A673 (cell line): ENCODE measurements around the gene LRRC17. TPM values are rescaled to one million over a fixed set of nuclear protein-coding genes. Genes with fewer than 3 reads are reported as not detected.

ENCODE experiments used
- BruUV-seq: library from RNA; stranded (reverse); fragments of 400-500 nt; replicated peaks from 2 replicates; lab custom pipeline; 2021; lab: Mats Ljungman, UMichigan
- CTCF ChIA-PET: fragments of 300-600 bp; sonication (Branson Sonifier 250); formaldehyde crosslinking; loops from one replicate; lab custom pipeline; 2022; ENCODE audit warnings: antibody characterized with exemption; lab: Charles Lee
- POLR2A ChIA-PET: fragments of 300-600 bp; sonication (Branson Sonifier 250); formaldehyde crosslinking; loops from one replicate; lab custom pipeline; 2022; ENCODE audit warnings: antibody characterized with exemption; ENCODE audit not compliant: low non-redundant PET; lab: Charles Lee
- DNase-seq: peaks from one replicate; pipeline ENCODE4 v3.0.0-alpha.2; 2015; ENCODE audit warnings: low spot score
- H3K27ac ChIP-seq: fragments of 200-600 bp; sonication (generic); 2 replicates; pipeline ENCODE4 v1.5.1; 2016; ENCODE audit warnings: mixed run types, low read depth, mild to moderate bottlenecking, mixed read lengths, antibody characterized with exemption, low read length; ENCODE audit not compliant: poor library complexity, severe bottlenecking
- H3K27me3 ChIP-seq: fragments of 200-600 bp; sonication (generic); replicated peaks from 2 replicates; pipeline ENCODE4 v1.6.1; 2017; ENCODE audit warnings: mixed run types, low read depth, mild to moderate bottlenecking, mixed read lengths, antibody characterized with exemption, low read length; ENCODE audit not compliant: insufficient read depth, poor library complexity
- H3K36me3 ChIP-seq: fragments of 200-600 bp; sonication (generic); 2 replicates; pipeline ENCODE4 v1.6.1; 2016; ENCODE audit warnings: mixed run types, mild to moderate bottlenecking, mixed read lengths, antibody characterized with exemption, low read length; ENCODE audit not compliant: insufficient read depth, poor library complexity, severe bottlenecking
- H3K4me1 ChIP-seq: fragments of 200-600 bp; sonication (generic); 2 replicates; pipeline ENCODE4 v1.6.1; 2017; ENCODE audit warnings: mixed run types, mild to moderate bottlenecking, mixed read lengths, antibody characterized with exemption, low read length; ENCODE audit not compliant: insufficient read depth, poor library complexity, severe bottlenecking
- H3K4me3 ChIP-seq: fragments of 200-600 bp; sonication (generic); 2 replicates; pipeline ENCODE4 v1.5.1; 2016; ENCODE audit warnings: low read depth, mixed run types, mild to moderate bottlenecking, mixed read lengths, low read length; ENCODE audit not compliant: poor library complexity, severe bottlenecking
- H3K9me3 ChIP-seq: fragments of 200-600 bp; sonication (generic); 2 replicates; pipeline ENCODE4 v1.6.1; 2016; ENCODE audit warnings: mixed run types, low read depth, mild to moderate bottlenecking, mixed read lengths, antibody characterized with exemption, low read length; ENCODE audit not compliant: poor library complexity, severe bottlenecking
- EZH2 ChIP-seq: fragments of 200-600 bp; sonication (generic); IDR thresholded peaks from 2 replicates; pipeline ENCODE4 v1.6.1; 2017; ENCODE audit warnings: borderline replicate concordance, low read depth, mild to moderate bottlenecking, mixed read lengths, antibody characterized with exemption, low read length; ENCODE audit not compliant: poor library complexity, severe bottlenecking
- intact Hi-C: fragments of 100-400 bp; cut with micrococcal nuclease; formaldehyde crosslinking; loops from one replicate; pipeline ENCODE4 v1.10.0; 2022; ENCODE audit not compliant: unreplicated experiment
- total RNA-seq: library from RNA; stranded (reverse); gene quantifications from 2 replicates; pipeline ENCODE4 v1.2.3, GENCODE V29; 2021
- TF ChIP-seq, protein P1 (sequence below): fragments of 300-800, 200-600 bp; sonication (generic); conservative IDR thresholded peaks from 2 replicates; pipeline ENCODE4 v1.5.1; 2017; ENCODE audit warnings: low read depth, mild to moderate bottlenecking, antibody characterized with exemption, low read length, moderate library complexity, mixed read lengths

Gene LRRC17
- total RNA-seq, 1 experiment from 2014 or later: 10.0 TPM

- POLR2A ChIA-PET: no interaction called here
- intact Hi-C loops: no loop called here
- Histone ChIP-seq H3K27me3 (peaks cover 29% of the 10 kb centered on the region), H3K9me3 (no peaks in the 10 kb centered on the region), H3K4me1 (peaks cover 35% of the 10 kb centered on the region), H3K4me3 (no peak overlapping the region), H3K36me3 (no peaks in the 10 kb centered on the region), H3K27ac (no peak overlapping the region)
- CTCF ChIA-PET: no interaction called here
- BruUV-seq: no TSS peak
- TF ChIP-seq, protein P1, sequence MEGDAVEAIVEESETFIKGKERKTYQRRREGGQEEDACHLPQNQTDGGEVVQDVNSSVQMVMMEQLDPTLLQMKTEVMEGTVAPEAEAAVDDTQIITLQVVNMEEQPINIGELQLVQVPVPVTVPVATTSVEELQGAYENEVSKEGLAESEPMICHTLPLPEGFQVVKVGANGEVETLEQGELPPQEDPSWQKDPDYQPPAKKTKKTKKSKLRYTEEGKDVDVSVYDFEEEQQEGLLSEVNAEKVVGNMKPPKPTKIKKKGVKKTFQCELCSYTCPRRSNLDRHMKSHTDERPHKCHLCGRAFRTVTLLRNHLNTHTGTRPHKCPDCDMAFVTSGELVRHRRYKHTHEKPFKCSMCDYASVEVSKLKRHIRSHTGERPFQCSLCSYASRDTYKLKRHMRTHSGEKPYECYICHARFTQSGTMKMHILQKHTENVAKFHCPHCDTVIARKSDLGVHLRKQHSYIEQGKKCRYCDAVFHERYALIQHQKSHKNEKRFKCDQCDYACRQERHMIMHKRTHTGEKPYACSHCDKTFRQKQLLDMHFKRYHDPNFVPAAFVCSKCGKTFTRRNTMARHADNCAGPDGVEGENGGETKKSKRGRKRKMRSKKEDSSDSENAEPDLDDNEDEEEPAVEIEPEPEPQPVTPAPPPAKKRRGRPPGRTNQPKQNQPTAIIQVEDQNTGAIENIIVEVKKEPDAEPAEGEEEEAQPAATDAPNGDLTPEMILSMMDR: no peak
- TF ChIP-seq EZH2: no peak
- DNase-seq: no peak
Observed at GRCh38 chr7:102869195-102869594, 43.6 kb upstream of the LRRC17 start.

DNA sequence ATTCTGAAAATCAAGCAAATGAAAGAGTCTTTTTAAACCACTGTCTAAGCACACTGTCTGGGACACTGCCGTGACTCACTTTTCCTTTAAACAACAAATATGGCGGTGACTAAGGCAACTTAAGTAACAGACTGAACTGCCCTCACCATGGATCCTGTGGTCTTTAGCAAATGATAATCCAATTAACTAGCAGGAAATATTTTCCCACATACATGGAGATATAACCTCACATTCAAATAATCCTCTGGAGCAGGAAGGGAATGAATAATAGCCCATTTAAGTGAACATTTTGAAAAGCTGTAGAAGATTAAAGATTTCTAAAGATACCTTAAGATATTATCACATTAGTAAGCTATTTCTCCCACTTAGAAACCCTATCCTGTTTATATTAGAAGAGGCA lies 40.3 kb upstream of the LRRC17 start:
- Histone ChIP-seq H3K36me3 (no peaks in the 10 kb centered on the region), H3K9me3 (no peaks in the 10 kb centered on the region), H3K27me3 (peaks cover 47% of the 10 kb centered on the region), H3K27ac (no peak overlapping the region), H3K4me3 (no peak overlapping the region), H3K4me1 (peaks cover 22% of the 10 kb centered on the region)
- intact Hi-C loops: loop anchor here (5.0 kb wide), 2 partner anchors 35 to 40 kb away; partner anchors contain the start of gene LRRC17
- ChIA-PET POLR2A (no interaction called here), CTCF (interaction anchor here (0.7 to 0.8 kb wide), 2 partner anchors 190 to 193 kb away, joined by 3 to 9 read pairs; no protein-coding TSS in a partner anchor)
- BruUV-seq: no TSS peak
- peak; percentile 96 for DNase-seq
- TF ChIP-seq EZH2: no peak
- TF ChIP-seq, protein P1: no peak

GRCh38 chr7:102873470-102874165 lies 39.2 kb upstream of the LRRC17 start:
- H3K27me3 ChIP-seq: peaks cover 56% of the 10 kb centered on the region
- intact Hi-C loops: loop anchor here (5.0 kb wide), 2 partner anchors 36 to 39 kb away; partner anchors contain the start of gene LRRC17
- DNase-seq: no peak
- POLR2A ChIA-PET: no interaction called here
- CTCF ChIA-PET: no interaction called here
- H3K9me3 ChIP-seq: no peaks in the 10 kb centered on the region
- no peaks in the 10 kb centered on the region for H3K36me3 ChIP-seq
- peaks cover 22% of the 10 kb centered on the region for H3K4me1 ChIP-seq
- TF ChIP-seq, protein P1: no peak
- TF ChIP-seq EZH2: no peak
- no peak overlapping the region for H3K27ac ChIP-seq
- BruUV-seq: no TSS peak
- H3K4me3 ChIP-seq: no peak overlapping the region
